ENCODE results near the gene ZNF423.

Gene ZNF423

DNA sequence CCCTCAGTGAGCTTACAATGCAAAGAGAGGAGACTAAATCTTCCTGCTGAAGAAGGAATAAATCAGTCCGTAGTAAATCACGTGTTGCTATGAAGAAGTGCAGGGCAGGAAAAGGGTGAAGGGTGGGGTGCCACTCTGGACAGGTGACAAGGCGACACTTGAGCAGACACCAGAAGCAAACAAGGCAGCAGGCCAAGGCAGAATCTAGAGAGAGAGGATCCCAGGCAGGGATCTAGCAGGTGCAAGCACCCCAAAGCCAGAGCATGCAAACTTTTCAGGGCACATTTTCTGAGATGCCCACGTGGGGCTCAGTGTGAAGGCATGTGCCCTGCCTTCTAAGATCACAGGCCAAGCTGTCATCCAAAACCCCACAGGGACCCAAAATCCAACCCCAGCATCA lies 193.3 kb downstream of the ZNF423 start:
- TF ChIP-seq, protein P1, sequence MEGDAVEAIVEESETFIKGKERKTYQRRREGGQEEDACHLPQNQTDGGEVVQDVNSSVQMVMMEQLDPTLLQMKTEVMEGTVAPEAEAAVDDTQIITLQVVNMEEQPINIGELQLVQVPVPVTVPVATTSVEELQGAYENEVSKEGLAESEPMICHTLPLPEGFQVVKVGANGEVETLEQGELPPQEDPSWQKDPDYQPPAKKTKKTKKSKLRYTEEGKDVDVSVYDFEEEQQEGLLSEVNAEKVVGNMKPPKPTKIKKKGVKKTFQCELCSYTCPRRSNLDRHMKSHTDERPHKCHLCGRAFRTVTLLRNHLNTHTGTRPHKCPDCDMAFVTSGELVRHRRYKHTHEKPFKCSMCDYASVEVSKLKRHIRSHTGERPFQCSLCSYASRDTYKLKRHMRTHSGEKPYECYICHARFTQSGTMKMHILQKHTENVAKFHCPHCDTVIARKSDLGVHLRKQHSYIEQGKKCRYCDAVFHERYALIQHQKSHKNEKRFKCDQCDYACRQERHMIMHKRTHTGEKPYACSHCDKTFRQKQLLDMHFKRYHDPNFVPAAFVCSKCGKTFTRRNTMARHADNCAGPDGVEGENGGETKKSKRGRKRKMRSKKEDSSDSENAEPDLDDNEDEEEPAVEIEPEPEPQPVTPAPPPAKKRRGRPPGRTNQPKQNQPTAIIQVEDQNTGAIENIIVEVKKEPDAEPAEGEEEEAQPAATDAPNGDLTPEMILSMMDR (IDR thresholded peaks at IDR 0.05) = no peak
- DNase-seq (ENCODE audit: low spot score) = no peak

DNA sequence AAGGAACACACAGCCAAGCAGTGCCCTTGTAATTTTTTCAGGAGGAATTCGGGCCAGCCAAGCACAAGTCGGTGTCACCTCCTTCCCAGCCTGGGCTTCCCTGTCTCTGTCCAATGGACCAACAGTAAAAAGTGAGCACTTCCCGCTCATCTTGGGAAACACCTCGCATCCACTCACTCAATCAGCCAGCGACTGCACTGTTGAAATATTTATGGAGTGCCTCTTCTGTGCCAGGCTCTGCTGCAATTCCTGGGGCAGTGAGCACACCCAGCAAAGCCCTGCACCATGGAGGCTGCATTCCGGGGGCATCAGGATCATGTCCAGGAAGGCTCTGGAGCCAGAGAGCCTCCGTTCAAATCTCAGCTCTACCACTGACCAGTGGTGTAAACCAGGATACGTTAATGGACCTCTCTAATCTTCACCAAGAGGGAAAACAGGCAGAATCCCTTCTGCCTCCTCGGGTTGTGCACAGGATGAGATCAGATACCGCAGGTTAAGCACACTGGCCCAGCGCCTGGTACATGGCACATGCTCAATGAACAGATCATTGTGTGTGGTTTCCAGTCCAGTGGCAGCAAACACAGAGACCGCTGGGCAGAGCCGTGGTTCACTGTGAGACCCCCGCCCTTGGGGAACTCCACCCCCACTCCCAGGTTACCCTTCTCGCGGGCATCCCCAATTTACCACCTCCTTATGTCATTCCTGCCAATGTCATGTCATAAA lies 194.3 kb downstream of the ZNF423 start:
- H3K4me3 ChIP-seq = no peak overlapping the region
- no peak overlapping the region for H3K27ac ChIP-seq
- DNase-seq (ENCODE audit: low spot score) = no peak
- TF ChIP-seq, protein P1 (IDR thresholded peaks at IDR 0.05) = no peak

More for the DNA sequence above, 193.3 kb downstream of the ZNF423 start:
- Histone ChIP-seq H3K4me3 (peak overlapping the region; percentile 44), H3K27ac (peak overlapping the region in 1 of 2 donors; percentile 84)

DNA sequence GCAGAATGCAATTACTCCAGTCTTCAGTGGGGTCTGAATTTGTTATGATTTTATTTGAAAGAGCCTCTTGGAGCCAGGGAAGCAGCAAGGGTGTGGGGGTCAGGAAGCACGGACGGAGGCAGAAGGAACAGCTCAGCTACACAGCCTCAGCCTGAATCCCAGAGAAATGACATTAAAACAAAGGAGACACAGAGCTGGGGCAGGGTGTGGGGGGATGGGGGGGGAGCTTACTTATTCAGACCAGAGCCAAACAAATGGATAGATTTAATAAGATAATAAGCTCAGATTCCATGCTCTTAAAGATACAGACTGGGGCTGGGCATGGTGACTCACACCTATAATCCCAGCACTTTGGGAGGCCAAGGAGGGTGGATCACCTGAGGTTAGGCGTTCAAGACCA lies 195.3 kb downstream of the ZNF423 start:
- TF ChIP-seq, protein P1 (IDR thresholded peaks at IDR 0.05) = no peak
- H3K4me3 ChIP-seq = no peak overlapping the region
- DNase-seq (ENCODE audit: low spot score) = no peak

DNA sequence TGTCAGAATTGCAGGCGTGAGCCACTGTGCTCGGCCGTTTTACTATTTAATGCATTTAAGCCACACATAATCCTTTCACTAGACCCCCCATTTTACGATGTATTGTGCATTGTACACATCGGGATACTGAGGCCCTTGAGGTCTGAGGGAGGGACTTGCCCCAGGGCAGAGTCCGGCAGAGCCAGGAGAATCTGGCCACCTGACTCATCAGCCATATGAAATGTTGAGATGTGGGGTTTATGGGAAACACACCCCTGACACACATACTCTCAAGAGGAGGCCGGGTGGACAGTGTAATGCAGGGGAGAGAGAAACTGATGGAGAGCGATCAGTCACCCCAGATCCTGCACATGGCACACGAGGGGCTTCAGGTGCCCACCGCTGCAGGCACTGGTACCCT lies 196.6 kb downstream of the ZNF423 start:
- TF ChIP-seq, protein P1 (IDR thresholded peaks at IDR 0.05) = no peak
- H3K4me3 ChIP-seq = no peak overlapping the region
- DNase-seq (ENCODE audit: low spot score) = no peak
- H3K27ac ChIP-seq = no peak overlapping the region

More for the DNA sequence above, 195.3 kb downstream of the ZNF423 start:
- no peak overlapping the region for H3K27ac ChIP-seq

DNA sequence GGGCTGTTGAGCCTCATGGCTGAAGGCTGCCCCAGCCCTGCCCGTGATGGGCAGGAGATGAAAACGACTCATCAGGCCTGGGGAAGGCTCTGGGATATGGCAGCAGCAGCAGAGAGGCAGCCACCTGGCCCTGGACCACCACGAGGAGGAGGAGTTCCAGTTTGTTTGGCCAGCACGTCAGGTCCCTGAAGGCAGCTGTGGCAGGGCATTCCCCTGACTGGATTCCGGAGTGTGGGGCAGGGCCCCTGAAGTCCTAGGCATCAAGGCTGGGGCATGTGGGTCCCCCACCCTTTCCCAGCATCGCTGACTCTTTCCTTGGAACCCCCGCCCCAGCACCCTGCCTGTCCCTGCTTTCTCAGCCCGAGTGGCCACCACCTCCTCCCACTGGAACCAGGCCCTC lies 197.4 kb downstream of the ZNF423 start:
- TF ChIP-seq, protein P1 (IDR thresholded peaks at IDR 0.05) = no peak
- Histone ChIP-seq H3K27ac (peak overlapping the region in 1 of 2 donors; percentile 20), H3K4me3 (no peak overlapping the region)
- DNase-seq (ENCODE audit: low spot score) = no peak

DNA sequence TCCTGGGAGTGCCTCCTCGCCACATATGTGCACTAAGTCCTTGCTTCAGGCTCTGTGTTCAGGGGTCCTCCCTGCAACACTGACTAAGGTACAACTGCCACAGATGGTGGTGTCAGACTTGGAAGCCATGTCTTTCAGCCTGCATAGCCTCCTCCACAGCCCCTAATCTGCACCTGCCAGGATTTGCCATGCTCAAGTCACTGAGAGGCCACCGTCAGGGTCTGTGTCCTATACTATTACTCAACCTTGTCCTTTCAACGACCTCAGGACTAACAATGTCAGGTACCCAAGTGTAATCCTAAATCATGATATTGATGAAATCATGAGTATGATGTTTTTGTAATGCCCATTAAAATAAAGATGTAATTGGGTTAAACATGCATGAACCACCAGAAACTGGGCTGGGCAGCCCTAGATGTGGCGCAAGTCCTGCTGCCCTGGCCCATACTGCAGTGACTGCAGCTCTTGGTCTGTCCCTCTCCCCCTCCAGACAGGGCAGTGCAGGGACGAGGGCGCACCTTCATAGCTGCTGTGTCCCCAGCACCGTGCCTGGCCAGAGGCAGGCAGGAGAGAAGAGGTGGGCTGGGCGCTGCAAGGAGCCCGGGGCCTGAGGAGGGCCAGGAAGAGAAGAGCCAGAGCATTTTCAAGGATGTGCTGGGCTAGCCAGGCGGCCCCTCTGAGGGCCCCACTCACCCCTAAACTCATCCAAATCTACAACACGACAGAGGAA lies 198.0 kb downstream of the ZNF423 start:
- TF ChIP-seq, protein P1 (IDR thresholded peaks at IDR 0.05) = no peak
- DNase-seq (ENCODE audit: low spot score) = no peak
- H3K4me3 ChIP-seq = no peak overlapping the region
- H3K27ac ChIP-seq = peak overlapping the region in 1 of 2 donors; percentile 20
